ENCODE results near the gene PRKCA.
A peak's percentile ranks its signal among the peaks of the same experiment; 100 is the strongest.
"Not testable (repeated sequence)": the region's sequence is repeated elsewhere in the genome, so short reads cannot be mapped to it uniquely, and the experiment has no call there.

Gene PRKCA

DNA sequence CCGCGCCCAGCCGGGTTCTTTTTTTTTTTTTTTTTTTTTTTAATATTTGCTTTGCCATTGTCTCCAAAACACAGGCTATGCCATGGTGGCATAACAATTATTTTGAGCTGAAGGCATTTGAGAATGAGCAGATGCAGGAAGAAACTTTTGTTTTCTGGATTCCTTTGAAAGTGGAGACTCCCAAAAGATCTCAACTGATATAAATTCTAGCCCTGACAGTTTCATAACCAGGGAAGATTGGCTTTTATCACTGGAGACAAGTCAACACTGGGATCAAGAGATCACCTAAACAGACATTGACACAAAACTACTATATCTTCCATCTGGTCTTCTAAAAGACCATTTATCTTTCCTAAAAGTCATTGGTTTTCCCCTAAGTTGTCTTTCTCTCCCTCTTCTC is 10.1 kb upstream of the PRKCA start:
- DNase-seq, result no peak

GRCh38 chr17:66296289-66296725 is 6.1 kb upstream of the PRKCA start:
- no peak for DNase-seq

- not testable (repeated sequence) for DNase-seq
Observed at GRCh38 chr17:66297443-66297842, 5.0 kb upstream of the PRKCA start.

- no peak for DNase-seq
Observed at GRCh38 chr17:66299711-66300110, 2.7 kb upstream of the PRKCA start.

DNA sequence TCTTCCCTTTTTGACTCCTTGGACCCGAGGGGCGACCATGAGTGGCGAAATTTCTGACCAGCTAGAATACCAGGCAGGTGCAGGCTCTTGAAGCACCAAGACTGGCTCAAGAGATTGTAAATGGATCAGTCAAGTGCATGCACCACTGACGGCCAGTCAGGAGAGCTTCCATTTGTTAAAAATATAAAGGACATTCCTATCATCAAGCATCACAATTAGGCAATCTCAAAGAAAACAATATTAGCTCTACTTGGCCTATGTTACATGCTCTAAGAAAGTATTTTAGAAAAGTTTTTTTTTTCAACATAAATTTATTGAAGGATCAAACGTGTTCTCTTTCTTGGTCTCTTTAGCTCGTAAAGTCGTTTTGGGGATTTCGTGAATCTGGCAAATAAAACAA is 1.5 kb upstream of the PRKCA start:
- no peak for DNase-seq

- DNase-seq, result no peak
Observed at GRCh38 chr17:66301367-66301863, 998 bp upstream of the PRKCA start.

DNA sequence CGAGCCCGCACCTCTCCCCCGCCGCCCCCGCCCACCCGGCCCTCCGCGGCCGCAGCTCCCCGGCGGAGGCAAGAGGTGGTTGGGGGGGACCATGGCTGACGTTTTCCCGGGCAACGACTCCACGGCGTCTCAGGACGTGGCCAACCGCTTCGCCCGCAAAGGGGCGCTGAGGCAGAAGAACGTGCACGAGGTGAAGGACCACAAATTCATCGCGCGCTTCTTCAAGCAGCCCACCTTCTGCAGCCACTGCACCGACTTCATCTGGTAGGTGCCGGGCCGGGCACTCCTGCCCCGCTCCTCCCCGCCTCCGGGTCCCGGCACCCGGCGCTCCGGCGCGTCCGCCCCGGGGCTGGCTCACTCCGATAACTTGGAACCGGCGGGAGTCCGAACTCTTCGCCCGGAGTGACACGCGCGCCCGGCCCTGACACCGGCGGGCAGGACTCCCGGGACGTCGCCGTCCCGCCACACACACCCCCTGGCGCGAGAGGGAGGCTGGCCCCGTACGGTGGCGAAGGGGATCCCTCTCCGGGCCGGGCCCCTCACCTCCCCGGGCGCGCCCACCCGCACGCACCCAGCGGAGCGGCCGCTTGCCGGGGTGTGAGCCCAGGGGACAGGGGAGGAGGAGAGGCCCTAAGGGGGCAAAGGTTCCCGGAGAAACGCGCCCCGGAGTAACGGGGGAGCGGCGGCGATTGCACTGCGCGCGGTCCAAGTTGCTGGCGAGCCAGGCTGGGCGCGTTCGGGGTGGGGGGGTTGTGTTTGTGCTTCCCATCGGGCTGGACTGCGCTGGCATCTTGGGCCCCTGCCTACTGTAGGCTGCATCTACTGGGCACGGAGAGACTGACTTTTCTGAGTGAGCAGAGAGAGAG is 581 bp downstream of the PRKCA start:
- DNase-seq, result peak; percentile 57

DNA sequence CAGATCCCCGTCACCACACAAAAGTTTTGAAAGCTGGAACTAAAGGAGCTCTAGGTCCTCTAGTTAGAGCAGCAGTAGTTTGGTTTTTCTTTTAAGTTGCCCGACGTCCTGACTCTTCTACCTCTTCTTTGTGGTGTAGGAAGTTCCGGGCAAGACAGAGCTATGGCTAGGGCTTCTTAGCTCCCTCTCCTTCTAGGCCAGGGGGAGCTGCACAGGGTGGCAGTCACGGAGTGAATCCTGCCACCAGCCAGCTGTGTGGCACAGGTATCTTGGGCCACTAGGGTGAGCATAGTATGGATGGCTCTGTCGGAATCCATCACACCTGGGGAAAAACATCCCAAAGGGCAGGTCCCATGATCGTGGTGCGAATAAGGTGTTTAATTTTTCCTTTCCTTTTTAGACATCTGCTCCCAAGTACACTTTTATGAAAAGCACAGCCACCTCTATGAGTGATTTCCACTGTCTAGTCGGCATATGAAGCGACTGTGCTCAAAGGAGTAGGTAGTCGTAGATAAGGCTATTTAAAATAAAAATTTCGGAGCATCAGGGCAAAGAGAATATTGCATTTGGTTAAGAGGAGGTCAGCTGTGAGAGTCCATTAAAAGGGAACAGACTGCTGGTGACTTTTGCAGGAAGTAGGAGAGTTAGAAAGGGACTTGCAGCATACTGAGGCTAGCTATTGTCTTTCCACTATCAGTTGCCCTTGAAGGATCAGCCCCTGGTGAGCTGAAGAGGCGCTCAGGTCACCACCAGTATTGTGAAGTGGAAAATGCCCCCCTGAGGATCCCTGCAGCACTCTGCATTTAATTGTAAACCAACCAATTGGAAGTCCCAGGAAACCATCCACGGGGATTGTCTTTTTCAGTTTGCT is 2.1 kb downstream of the PRKCA start:
- DNase-seq, result peak; percentile 61

DNA sequence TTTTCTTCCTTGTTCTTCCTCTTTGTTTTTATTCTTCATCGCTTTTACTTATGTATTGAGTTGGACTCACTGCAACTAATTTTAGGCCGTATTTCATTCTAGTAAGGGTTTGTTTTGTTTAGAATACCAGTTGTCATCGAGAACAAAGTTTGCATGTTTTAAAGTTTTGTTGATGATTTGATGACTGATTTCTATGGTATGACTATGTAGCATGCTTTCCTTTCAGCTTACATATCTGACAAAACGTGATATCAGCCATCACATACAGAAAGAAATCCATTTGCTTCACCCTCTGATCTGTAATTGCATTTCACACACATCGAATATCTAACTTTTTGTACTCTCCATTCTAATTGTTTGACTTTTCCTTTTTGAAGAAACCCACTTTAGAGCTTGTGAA is 4.0 kb downstream of the PRKCA start:
- peak; percentile 63 for DNase-seq

DNA sequence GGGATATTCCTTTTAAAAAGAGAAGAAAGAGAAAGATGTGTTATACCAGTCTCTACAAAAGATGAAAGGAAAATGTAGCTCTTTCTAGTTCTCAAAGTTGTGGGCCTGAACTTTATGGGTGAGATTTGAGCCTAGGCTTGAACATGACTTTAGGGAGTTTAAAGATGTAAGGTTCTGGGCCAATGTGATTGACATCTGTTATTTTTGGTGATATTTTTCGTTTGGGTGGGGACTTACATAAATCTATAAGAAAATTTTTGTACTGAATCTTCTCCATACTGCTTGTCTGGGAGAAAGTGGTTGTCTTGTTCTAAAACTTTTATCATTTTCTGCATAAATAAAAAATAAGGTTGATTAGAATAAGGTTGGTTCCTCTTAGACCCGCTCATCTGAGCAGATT is 4.8 kb downstream of the PRKCA start:
- DNase-seq, result no peak

GRCh38 chr17:66308856-66309255 is 6.4 kb downstream of the PRKCA start:
- no peak for DNase-seq

DNA sequence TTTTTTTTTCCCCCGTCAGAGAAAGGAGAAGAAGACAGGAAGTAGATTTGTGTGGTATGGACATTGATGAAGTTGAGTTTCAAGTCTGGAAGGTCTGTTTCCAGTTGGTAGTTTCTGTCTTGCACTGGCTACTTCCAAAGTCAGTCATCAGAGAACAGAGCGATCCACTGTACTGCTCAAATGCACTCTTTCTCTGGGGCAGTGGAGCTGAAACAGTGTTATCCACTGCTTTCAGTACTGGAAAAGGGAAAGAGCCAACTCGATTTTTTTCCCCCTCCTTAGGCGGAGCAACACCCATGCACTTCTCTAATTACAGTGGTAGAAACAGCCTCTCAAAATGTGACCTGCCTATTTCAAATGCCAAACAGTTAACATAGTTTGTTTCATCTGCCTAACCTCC is 7.4 kb downstream of the PRKCA start:
- peak; percentile 49 for DNase-seq

DNA sequence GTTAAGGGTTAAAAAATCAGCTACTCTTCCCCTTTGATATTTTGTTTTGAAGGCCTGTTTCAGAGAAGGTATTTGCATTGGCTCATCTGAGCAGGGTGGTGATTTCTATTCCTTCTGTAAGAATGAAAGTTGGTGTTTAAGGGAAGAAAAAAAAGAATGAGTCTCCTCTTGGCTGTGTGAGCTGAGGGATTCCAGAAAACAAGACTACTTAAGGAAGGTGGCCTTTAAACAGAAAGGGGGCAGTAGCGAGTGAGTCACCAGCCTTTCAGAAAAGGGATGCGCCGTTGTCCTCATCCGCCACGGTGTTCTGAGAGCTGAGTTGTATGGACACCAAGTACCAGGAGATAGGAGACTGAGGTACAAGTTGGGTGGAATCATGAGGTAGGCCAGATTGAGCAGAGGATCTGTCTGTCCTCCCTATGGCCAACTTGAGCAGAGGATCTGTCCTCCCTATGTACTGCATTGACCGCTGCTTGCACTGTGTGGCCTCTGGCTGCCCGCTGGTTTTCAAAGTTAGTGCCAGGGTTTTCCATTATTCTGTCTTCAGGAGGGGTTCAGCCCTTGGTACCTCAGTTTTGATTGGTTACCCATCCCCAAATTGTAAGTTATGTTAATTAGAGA is 8.2 kb downstream of the PRKCA start:
- peak; percentile 38 for DNase-seq

DNA sequence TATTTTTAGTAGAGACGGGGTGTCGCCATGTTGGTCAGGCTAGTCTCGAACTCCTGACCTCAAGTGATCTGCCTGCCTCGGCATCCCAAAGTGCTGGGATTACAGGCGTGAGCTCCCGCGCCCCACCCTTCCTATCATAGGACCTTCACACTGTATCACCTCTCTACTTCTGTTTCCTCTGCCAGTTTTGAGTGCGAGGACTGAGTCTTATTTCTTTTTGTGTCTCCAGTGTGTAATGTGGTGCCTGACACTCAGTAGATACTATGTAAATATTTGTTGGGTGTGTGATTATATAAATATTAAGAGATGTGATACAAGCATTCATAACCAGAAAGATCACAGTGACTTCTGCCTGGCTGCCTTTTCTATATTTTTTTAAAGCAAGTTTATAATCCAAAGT is 10.5 kb downstream of the PRKCA start:
- no peak for DNase-seq

DNA sequence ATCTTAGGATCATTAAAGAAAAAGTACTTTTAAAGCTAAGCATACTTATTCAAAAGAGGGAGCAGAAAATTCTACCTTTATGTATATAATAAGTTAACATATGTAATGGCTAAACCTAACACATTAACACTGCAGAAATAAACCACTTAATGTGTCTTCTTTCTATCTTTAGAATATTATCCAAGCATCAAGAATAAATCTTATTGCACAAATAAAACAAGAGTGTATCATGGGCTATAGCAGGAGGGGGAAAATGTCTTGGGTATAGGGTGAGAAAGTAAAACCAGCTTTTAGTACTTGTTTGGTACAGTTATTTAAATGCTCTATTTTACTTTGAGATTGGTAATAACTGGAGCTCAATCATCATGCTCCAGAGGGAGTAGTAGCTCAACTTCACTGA is 10.9 kb downstream of the PRKCA start:
- no peak for DNase-seq

DNA sequence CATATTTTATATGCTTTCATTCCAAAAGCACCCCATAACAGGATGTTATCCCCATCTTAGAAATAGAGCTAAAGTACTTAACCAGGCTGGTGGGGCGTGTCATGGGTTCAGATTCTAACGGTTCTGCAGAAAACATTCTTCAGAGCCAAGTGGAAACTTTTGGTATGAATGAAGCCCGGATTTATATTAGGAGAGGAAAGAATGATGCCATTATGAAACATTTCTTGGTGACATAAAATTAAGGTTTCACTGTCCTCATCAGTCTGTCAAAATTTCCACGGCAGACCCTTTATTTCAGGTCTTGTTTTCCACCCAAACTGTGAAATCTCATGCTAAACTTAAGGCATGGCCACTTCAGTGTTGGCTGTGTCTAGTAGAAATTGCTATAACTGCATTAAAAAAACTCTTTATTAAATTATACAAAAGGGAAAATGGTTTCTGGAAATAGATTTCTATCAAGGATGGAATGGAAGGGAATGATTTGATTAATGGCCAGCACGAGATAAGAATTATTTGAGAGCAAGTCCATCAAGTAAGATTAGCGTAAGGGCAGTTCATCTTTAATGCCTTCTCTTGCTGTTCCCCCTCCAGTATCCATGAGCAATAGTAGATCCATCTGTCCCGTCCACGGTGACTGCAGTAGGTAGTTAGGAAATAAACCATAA is 11.7 kb downstream of the PRKCA start:
- DNase-seq, result peak; percentile 54

- DNase-seq, result no peak
Observed at GRCh38 chr17:66317629-66318028, 15.2 kb downstream of the PRKCA start.

GRCh38 chr17:66319226-66319625 is 16.8 kb downstream of the PRKCA start:
- DNase-seq, result no peak

DNA sequence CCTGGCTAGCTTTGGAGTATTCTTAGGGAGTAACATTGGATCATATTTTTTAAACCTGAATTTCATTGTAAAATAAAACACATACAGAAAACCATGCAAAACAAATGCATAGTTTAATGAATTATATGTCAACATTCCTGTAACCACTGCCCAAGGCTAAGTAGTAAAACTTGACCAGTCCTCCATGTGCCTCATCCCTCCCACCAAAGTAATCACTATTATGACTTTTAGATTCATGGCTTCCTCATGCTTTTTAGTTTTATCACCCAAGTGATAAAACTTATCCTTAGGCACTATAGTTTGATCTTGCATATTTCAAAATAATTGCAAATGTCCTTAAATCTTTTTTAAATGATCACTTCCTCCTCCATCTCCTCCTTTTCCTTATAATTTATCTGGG is 20.4 kb downstream of the PRKCA start:
- no peak for DNase-seq

DNA sequence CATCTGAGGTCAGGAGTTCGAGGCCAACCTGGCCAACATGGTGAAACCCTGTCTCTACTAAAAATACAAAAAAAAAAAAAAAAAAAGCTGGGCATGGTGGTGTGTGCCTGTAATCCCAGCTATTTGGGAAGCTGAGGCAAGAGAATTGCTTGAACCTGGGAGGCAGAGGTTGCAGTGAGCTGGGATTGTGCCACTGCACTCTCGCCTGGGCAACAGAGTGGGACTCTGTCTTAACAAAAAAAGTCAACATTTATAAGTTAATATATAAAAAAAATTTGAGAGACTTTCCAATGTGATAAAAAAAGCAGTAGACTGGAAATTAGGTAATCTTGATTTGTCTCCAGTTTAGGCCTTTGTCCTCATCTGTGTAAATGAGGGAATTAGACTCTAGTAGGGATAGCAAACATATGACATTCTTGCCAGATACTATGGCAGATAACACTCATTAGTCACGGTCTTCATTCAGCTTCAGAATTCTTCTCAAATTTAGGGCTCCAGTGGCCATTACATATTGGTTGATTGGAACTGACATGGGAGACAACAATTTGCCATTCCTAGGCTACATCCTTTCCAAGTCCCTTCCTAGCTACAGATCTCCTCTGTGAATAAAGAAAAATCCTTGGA is 22.1 kb downstream of the PRKCA start:
- DNase-seq, result not testable (repeated sequence)

- DNase-seq, result no peak
Observed at GRCh38 chr17:66326476-66327047, 24.1 kb downstream of the PRKCA start.

GRCh38 chr17:66330646-66331037 is 28.2 kb downstream of the PRKCA start:
- DNase-seq, result no peak
